GM12874 (cell line): ENCODE measurements around the gene CDC73.

Source experiments
- TF ChIP-seq, protein P1 (sequence below): IDR thresholded peaks from 2 replicates; pipeline ENCODE4 v1.5.1; 2011; ENCODE audit warnings: low read depth, mild to moderate bottlenecking, control low read depth, low read length, moderate library complexity; ENCODE audit not compliant: insufficient read depth

Gene CDC73

GRCh38 chr1:193192586-193192985 is 70.8 kb downstream of the CDC73 start:
- TF ChIP-seq, protein P1, sequence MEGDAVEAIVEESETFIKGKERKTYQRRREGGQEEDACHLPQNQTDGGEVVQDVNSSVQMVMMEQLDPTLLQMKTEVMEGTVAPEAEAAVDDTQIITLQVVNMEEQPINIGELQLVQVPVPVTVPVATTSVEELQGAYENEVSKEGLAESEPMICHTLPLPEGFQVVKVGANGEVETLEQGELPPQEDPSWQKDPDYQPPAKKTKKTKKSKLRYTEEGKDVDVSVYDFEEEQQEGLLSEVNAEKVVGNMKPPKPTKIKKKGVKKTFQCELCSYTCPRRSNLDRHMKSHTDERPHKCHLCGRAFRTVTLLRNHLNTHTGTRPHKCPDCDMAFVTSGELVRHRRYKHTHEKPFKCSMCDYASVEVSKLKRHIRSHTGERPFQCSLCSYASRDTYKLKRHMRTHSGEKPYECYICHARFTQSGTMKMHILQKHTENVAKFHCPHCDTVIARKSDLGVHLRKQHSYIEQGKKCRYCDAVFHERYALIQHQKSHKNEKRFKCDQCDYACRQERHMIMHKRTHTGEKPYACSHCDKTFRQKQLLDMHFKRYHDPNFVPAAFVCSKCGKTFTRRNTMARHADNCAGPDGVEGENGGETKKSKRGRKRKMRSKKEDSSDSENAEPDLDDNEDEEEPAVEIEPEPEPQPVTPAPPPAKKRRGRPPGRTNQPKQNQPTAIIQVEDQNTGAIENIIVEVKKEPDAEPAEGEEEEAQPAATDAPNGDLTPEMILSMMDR, result no peak

GRCh38 chr1:193199940-193200339 is 78.1 kb downstream of the CDC73 start:
- TF ChIP-seq, protein P1, result no peak

DNA sequence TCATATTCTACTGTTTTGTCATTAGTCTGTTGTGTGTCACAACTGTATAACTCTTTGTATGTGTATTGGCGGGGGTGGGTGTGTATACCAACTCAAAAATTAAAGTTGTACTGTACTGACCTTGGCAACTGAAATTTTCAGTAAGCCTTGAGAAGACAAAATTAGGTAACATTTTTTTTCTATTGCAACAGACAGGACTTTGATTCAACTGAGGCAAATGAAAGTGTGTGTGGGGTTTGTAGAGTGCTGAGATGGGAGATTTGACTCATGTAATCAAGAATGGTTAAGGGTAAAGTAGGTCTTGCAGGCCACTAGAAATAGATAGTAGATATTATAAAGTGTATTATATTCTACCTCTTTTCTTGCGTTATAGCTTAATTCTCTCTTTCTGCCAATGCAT is 79.2 kb downstream of the CDC73 start:
- TF ChIP-seq, protein P1, result no peak

DNA sequence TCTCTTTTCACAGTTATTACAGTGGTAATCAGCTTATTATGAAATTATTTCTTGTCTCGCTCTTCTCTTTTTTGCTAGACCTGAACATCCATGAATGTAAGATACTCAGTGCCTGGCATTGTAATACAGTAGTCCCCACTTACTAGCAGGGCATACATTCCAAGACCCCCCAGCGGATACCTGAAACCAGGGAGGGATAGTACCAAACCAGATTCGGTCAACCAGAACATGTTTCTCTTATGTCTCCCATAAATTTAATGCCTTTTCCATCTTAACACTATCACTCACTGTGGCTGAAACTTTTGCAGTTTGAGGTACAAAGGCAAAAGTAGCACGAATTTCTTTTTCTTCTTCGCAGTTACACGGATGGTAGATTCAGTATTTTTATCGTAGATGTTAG is 89.2 kb downstream of the CDC73 start:
- TF ChIP-seq, protein P1, result no peak

GRCh38 chr1:193211539-193211938 is 89.7 kb downstream of the CDC73 start:
- TF ChIP-seq, protein P1, result no peak

DNA sequence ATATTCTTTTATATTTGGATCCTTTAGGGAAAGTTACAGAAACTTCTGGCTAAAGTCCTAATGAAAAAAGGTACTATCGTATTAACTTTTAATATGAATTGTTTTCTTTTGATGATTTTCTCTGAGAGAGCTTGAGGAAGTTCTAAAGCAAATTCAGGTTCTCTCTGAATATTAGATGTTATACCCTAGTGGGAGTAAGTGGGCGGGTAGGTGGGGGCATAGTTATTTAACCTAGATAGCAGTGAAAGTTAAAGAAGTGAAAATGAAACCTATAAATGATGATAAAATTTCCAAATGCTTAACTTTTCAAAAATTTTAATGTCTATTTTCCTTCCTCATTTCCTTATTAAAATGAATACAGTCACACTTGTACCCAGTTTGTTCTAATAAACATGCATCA is 90.8 kb downstream of the CDC73 start:
- TF ChIP-seq, protein P1, result no peak

- TF ChIP-seq, protein P1, result no peak
These were observed 92.2 kb downstream of the CDC73 start for GRCh38 chr1:193213998-193214397.

DNA sequence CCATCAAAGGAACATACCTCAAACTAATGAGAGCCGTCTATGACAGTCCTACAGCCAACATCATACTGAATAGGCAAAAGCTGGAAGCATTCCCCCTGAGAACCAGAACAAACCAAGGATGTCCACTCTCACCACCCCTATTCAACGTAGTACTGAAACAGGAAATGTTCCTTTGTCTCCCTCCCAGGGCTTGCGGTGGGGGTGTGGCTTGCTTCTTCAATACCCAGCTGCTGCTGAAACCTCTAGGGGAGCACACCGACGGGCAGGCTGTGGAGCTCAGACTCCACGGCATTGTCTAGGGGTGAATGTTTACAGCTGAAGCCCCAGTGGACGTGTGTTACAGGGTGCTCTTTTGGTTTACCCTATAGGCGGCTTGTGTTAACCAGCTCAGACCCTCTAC is 95.1 kb downstream of the CDC73 start:
- TF ChIP-seq, protein P1, result no peak
